Right ventricle myocardium inferior (tissue), 1 donor: ENCODE results near the gene LILRA2. TPM values are rescaled to one million over a fixed set of nuclear protein-coding genes. Genes with fewer than 3 reads are reported as not detected.
"Not testable (repeated sequence)": the region's sequence is repeated elsewhere in the genome, so short reads cannot be mapped to it uniquely, and the experiment has no call there.

Experiments
- ATAC-seq: fragments of 200-7000 bp; cut with Tn5 transposase; one replicate; pipeline ENCODE4 v1.9.1; 2020; ENCODE audit warnings: mild to moderate bottlenecking, moderate library complexity
- DNase-seq: peaks from one replicate; pipeline ENCODE4 v3.0.0; 2021; ENCODE audit errors: missing footprints
- intact Hi-C: fragments of 100-400 bp; cut with DNase I; formaldehyde crosslinking; loops from one replicate; pipeline ENCODE4 v1.11.0; 2022
- total RNA-seq: library from RNA; stranded (reverse); fragmentation: NEBNext Ultra II Directional; extraction: Animal tissue kit (Norgen Biotek cat#: 25700); gene quantifications from one replicate; pipeline ENCODE4 v1.2.1, GENCODE V29; 2021
- donor health status: DM: no; HTN: yes; CAD: no; lungs with severe emphysema.

The LILRA2 gene
- total RNA-seq, 1 donor from 2014 or later = 3.1 TPM

DNA sequence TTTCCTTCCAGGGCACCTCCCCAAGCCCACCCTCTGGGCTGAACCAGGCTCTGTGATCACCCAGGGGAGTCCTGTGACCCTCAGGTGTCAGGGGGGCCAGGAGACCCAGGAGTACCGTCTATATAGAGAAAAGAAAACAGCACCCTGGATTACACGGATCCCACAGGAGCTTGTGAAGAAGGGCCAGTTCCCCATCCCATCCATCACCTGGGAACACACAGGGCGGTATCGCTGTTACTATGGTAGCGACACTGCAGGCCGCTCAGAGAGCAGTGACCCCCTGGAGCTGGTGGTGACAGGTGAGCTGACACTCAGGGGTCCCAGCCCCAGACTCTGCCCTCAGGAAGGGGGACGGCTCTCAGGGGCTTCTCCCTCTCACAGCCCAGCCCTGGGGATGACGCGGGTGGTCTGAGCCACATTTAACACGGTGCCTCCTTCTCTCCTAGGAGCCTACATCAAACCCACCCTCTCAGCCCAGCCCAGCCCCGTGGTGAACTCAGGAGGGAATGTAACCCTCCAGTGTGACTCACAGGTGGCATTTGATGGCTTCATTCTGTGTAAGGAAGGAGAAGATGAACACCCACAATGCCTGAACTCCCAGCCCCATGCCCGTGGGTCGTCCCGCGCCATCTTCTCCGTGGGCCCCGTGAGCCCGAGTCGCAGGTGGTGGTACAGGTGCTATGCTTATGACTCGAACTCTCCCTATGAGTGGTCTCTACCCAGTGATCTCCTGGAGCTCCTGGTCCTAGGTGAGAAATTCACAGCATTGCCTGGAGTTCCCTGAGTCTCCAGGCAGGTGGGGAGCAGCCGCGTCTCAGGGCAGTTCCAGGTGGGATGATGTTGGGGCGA, 58.1 kb downstream of the LILRA2 start:
- intact Hi-C loops, ATAC-seq, DNase-seq: not testable (repeated sequence)

DNA sequence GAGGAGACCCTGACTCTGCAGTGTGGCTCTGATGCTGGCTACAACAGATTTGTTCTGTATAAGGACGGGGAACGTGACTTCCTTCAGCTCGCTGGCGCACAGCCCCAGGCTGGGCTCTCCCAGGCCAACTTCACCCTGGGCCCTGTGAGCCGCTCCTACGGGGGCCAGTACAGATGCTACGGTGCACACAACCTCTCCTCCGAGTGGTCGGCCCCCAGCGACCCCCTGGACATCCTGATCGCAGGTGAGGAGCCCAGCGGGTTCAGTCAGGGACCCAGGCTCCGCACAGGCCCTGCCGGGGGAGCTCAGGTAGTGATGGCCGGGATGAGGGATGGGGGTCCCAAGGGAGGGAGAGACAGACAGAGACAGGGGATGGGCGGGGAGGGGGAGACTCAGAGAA, 58.9 kb downstream of the LILRA2 start:
- ATAC-seq, intact Hi-C loops, DNase-seq: not testable (repeated sequence)

DNA sequence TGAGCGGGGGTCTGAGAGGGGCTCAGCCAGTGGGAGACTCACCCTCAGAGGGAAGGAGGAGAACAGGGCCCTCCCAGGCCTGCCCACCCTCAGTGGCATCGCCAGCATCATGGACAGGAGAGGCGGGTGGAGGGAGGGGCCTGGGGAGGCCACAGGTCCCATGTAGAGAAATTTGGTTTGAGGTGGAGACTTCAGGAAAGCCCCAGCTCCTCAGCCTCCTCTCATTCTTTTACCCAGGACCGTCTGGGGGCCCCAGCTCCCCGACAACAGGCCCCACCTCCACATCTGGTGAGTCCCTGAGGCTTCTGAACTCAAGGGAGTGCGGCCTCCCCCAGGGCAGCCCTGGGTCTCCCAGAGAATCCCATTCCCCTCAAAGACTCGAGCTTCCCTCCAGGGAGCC, 59.8 kb downstream of the LILRA2 start:
- ATAC-seq = no peak
- intact Hi-C loops = no loop called here
- no peak for DNase-seq

DNA sequence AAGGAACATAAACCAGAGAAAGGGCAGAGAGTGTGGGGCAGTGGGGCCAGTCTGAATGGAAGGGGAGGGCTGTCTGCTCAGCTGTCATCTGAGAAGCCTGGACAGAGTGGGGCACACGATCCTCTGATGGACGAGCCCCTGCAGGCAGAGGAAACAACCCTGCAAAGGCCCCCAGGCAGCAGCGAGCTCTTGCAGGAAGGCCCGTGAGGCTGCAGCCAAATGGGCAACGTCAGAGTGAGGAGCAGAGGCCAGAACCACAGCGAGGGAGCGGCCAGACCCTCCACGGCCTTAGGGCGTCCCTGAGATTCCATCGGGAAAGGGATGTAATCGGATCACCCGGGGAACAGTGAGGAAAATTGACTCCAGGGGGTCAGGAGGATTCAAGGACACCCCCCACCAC, 62.5 kb downstream of the LILRA2 start:
- intact Hi-C loops, ATAC-seq, DNase-seq: not testable (repeated sequence)

DNA sequence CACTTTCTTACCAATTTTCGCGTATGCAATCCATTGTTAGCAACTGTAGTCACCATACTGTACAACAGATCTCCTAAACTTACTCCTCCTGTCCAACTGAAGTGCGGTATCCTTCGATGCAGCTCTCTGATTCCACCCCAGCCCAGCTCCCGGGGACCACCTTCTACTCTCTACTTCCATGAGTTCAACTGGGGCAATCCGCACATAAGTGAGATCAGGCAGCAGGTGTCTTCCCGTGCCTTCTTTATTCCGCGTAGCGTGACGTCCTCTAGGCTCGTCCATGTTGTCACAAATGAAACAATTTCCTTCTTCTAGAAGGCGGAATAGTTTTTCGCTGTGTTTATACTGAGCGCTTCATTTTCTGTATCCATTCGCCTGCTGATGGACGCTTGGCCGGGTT, 65.1 kb downstream of the LILRA2 start:
- no peak for DNase-seq
- no peak for ATAC-seq
- intact Hi-C loops = no loop called here

Other genes starting within 250 kb of the LILRA2 start
- gene LILRA4, start 234.6 kb upstream of the LILRA2 start, total RNA-seq = not detected
- 9.1 TPM for gene LAIR1, start 208.9 kb upstream of the LILRA2 start, total RNA-seq
- 2.8 TPM for gene TTYH1, start 158.3 kb upstream of the LILRA2 start, total RNA-seq
- 59.0 TPM for gene LENG8, start 124.6 kb upstream of the LILRA2 start, total RNA-seq
- 1.8 TPM for gene LENG9, start 110.0 kb upstream of the LILRA2 start, total RNA-seq
- gene CDC42EP5, start 100.5 kb upstream of the LILRA2 start, total RNA-seq = 8.9 TPM
- not detected for gene LAIR2, start 71.0 kb upstream of the LILRA2 start, total RNA-seq
- gene LILRA1, start 19.8 kb downstream of the LILRA2 start, total RNA-seq = 0.92 TPM
- 1.8 TPM for gene LILRB1, start 56.7 kb downstream of the LILRA2 start, total RNA-seq
- 5.0 TPM for gene LILRB4, start 89.2 kb downstream of the LILRA2 start, total RNA-seq
- gene KIR3DL3, start 150.7 kb downstream of the LILRA2 start, total RNA-seq = not detected
- gene KIR2DL3, start 164.7 kb downstream of the LILRA2 start, total RNA-seq = not detected
- gene KIR2DL1, start 196.0 kb downstream of the LILRA2 start, total RNA-seq = not detected
- gene KIR2DL4, start 229.8 kb downstream of the LILRA2 start, total RNA-seq = not detected
- gene KIR3DL1, start 242.7 kb downstream of the LILRA2 start, total RNA-seq = not detected